Chondrocyte (in vitro differentiated cells): Measurements from ENCODE around the gene NRARP. TPM values are rescaled to one million over a fixed set of nuclear protein-coding genes. Genes with fewer than 3 reads are reported as not detected.

ENCODE experiments used
- DNase-seq: peaks from one replicate; pipeline ENCODE4 v3.0.0; 2021; ENCODE audit warnings: mixed read lengths, low spot score
- H3K27ac Mint-ChIP-seq: one replicate; pipeline ENCODE4 v1.8.0; 2021; ENCODE audit warnings: mild to moderate bottlenecking, moderate library complexity, mixed read lengths; ENCODE audit not compliant: unreplicated experiment
- H3K27me3 Mint-ChIP-seq: 2 replicates; pipeline ENCODE4 v1.8.0; 2021; ENCODE audit warnings: low read depth, mixed read lengths
- H3K36me3 Mint-ChIP-seq: 2 replicates; pipeline ENCODE4 v1.8.0; 2021; ENCODE audit warnings: low read depth, mixed read lengths
- H3K4me1 Mint-ChIP-seq: 2 replicates; pipeline ENCODE4 v1.8.0; 2021; ENCODE audit warnings: low read depth, mild to moderate bottlenecking, mixed read lengths
- H3K4me3 Mint-ChIP-seq: one replicate; pipeline ENCODE4 v1.8.0; 2021; ENCODE audit warnings: mild to moderate bottlenecking, moderate library complexity, mixed read lengths; ENCODE audit not compliant: unreplicated experiment
- H3K9me3 Mint-ChIP-seq: 2 replicates; pipeline ENCODE4 v1.8.0; 2021; ENCODE audit warnings: low read depth, mixed read lengths
- CTCF ChIP-seq: fragments of 200-600 bp; sonication (generic); IDR thresholded peaks from 2 replicates; pipeline ENCODE4 v1.5.0; 2021; ENCODE audit warnings: antibody characterized with exemption, mild to moderate bottlenecking, moderate library complexity
- total RNA-seq: library from RNA; stranded (reverse); gene quantifications from 3 replicates; pipeline ENCODE4 v1.2.1, GENCODE V29; 2021

Gene NRARP
- total RNA-seq, 1 donor from 2014 or later, result 6.7 TPM

DNA sequence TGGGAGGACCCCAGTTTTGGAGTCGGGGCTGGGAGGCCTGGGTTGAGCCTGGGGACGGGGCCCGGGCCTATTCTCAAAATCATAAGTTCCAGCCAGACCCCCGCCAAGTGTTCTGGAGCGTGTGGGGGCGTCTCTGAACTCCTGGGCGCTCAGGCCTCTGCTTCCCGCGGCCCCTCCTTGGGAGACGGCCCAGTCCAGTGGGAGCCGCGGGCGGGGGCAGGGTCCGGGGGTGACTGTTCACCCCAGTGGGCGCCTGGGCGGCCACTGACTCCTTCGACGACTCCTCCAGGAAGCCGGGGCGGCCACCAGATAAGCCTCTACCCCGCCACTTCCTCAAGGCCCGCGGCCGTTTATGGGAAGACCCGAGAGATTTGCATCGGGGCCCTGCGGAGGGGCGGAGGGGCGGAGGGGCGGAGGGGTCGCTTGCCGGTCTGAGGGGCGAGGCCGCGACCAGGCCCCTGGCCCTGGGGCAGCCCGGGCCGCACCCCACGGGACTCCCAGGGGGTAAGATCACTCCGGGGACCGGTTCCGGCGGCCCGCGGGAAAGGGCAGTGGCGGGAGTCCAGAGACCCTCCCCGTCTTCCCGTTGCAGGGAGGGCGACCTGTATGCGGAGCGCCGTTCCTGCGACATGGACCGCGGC lies 23.9 kb downstream of the NRARP start:
- Mint-ChIP-seq H3K27me3 (no peaks in the 10 kb centered on the region), H3K4me1 (peaks cover 31% of the 10 kb centered on the region), H3K27ac (peak overlapping the region; percentile 17), H3K36me3 (peaks cover 3% of the 10 kb centered on the region), H3K9me3 (no peaks in the 10 kb centered on the region), H3K4me3 (peak overlapping the region; percentile 16)
- TF ChIP-seq CTCF, result no peak
- DNase-seq, result no peak

DNA sequence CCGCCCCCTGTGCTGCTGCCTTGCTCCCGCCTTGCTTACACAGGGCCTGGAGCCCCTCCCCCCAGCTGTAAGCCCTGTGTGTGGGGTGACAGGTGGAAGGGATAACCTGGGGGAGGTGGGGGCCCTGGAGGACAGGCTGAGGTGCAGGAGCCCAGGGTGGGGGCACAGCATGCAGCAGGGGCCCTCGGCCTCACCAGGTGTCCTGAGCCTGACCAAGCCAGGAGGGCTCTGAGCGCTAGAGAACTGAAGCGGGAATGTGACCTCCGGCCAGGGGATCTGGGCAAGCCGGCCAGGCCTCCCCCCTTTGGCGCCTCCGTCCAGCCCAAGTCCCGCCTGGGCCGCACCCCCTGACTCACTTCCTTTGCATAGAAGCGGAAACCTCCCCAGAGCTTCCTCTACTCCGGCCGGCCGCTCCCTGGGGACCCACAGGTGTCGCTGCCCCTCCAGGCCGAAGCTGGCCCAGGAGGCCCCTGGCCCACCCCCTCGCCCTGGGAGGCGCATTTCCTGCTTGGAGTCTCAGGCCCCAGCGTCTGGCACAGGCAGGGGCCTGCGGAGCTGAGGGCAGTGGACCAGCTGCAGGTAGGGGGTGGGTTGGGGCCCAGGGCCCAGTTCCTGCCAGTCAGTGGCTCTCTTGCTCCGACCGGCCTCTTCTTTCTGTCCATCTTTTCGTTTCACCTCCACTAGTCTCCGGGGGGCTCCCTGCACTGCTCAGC lies 24.6 kb downstream of the NRARP start, which contains the start of gene TOR4A:
TSS of gene TOR4A (plus strand) at position 398 of the 713 bp plus-strand sequence. CDS start 964 bp downstream, outside the sequence.
- TF ChIP-seq CTCF, result peak; percentile 18
- H3K27me3 Mint-ChIP-seq, result no peaks in the 10 kb centered on the region
- peak; percentile 93 for DNase-seq
- peak within 1 kb of the TSS; percentile 61 for H3K4me3 Mint-ChIP-seq
- H3K27ac Mint-ChIP-seq, result peak within 1 kb of the TSS; percentile 91
- H3K4me1 Mint-ChIP-seq, result peaks cover 31% of the 10 kb centered on the region
- H3K36me3 Mint-ChIP-seq, result peaks cover 3% of the 10 kb centered on the region
- H3K9me3 Mint-ChIP-seq, result no peaks in the 10 kb centered on the region

GRCh38 chr9:137276473-137277328 lies 25.4 kb downstream of the NRARP start:
- peaks cover 34% of the 10 kb centered on the region for H3K4me1 Mint-ChIP-seq
- peak overlapping the region; percentile 91 for H3K27ac Mint-ChIP-seq
- H3K9me3 Mint-ChIP-seq, result no peaks in the 10 kb centered on the region
- no peak for TF ChIP-seq CTCF
- no peaks in the 10 kb centered on the region for H3K27me3 Mint-ChIP-seq
- H3K4me3 Mint-ChIP-seq, result peak overlapping the region; percentile 61
- DNase-seq, result peak; percentile 94
- H3K36me3 Mint-ChIP-seq, result peaks cover 3% of the 10 kb centered on the region

- TF ChIP-seq CTCF, result no peak
- Mint-ChIP-seq H3K9me3 (no peaks in the 10 kb centered on the region), H3K4me3 (no peak overlapping the region), H3K27me3 (no peaks in the 10 kb centered on the region), H3K27ac (peak overlapping the region; percentile 53), H3K4me1 (peaks cover 42% of the 10 kb centered on the region), H3K36me3 (peaks cover 6% of the 10 kb centered on the region)
- DNase-seq, result peak; percentile 92
Observed at GRCh38 chr9:137275588-137276472, 26.2 kb downstream of the NRARP start.
